NCI-H2171 treated with DMSO at 0.1 percent for 48 hours (cell line): Measurements from ENCODE around the gene TNS4.

Experiments
- DNase-seq: peaks from one replicate; lab custom pipeline; 2025; lab: John Stamatoyannopoulos, UW

TNS4 gene

DNA sequence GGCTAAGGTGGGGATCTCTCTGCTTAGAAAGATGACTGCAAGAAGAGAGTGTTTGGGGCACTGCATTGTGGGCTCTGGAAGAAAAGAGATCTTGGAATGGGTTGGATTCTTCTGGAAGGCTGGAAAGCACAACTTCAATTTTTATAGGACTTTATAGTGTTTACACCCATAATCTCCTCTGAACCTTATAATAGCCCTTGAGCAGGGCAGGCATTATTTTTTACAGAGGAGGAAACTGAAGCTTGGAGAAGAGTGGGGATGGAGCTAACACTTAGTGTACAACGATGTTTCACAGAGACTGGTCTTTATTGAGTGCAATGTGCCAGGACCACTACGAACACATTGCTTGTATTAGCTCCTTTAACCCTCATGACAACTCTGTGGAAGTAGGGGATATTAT, 10.4 kb downstream of the TNS4 start:
- DNase-seq: no peak

DNA sequence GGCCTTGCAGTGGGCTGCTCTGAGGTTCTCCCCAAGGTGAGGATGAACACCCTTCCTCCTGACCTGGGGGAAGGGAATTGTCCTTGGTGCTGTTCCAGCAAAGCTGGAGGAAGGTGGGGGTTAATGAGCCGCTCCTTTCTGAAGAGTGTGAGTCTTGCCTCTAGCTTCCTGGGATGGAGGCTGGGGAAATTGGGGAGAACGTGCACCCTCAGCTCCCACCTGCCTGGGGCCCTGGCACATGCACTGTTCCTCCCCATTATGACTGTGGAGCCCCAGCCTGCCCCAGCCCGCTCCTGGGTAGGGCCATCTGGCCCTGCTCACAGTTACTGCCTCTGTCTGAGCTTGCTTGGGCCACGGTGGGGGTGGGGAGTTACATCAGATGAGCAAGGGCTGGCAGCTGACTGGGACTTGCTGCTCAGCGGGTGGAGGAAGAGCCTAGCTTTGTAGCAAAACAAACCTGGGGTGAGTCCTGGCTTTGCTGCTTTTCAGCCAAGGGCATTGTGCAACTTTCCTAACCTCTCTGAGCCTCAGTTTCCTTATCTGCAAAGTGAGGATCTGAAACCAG, 11.1 kb downstream of the TNS4 start:
- DNase-seq: peak; percentile 95

DNA sequence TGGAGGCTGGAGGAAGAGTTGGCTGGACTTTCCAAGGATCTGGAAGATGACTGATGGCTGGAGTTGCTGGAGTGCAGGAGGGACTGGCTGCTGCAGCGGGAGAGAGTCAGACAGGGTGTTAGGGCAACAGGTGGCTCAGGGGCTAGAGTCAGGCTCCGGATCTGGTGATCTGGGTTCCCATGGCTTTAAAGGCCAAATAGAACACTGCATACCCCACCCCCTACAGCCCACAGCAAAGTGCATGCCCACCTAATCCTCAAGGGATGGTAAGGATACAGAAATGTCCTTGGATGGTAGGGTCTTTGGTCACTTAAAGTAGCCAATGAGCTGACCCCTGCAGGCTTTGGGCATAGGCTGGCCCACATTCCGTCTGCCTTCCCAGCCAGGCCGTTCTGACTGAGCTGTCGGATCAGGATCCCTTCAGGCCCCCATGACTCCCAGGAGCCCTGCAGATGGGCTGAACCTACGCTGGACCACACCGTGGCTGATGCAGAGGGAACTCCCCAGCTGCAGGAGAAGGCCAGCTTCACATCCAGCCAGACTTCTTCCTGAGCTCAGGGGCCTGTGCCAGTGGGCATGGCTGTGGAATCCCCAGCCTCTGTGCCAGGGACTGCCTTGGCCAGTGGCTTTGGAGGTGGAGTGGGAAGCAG, 13.9 kb downstream of the TNS4 start:
- DNase-seq: no peak

DNA sequence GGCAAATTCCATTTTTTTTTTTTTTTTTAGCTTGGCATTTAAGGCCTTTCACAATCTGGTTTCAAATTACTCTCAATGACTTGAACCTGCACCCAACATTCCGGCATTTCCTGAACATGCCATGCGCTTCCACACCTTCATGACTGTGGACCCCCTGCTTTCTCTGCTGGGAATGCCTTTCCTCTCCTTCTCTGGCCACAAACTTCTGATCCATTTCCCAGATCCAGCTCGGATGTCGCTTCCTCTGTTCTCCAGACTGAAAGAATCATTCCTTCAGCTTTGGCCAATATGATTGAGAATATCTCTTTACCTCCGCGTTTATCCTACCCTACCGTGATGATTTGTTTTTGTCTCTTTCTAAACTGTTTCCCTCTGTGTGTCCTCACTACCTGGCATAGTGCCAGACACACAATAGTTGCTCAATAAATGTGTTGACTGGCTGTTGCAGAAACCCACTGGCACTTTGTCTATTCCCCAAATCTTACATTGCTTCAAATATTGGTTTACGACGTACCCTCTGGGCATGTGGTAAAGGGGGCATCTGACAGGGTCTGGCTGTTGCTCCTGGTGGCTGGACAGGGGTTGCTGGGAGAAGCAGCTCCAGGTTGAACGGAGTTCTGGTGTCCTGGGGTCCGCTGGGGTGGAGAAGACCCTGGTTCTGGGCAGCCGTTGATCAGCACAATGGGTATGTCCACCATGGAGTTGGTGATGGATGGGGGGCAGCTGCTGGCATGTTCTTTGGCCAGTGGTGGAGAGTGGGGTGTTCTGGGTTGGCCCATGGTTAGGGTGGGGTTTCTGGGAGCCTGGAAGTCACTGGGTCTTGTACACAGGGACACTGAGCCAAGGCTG, 14.7 kb downstream of the TNS4 start:
- no peak for DNase-seq

DNA sequence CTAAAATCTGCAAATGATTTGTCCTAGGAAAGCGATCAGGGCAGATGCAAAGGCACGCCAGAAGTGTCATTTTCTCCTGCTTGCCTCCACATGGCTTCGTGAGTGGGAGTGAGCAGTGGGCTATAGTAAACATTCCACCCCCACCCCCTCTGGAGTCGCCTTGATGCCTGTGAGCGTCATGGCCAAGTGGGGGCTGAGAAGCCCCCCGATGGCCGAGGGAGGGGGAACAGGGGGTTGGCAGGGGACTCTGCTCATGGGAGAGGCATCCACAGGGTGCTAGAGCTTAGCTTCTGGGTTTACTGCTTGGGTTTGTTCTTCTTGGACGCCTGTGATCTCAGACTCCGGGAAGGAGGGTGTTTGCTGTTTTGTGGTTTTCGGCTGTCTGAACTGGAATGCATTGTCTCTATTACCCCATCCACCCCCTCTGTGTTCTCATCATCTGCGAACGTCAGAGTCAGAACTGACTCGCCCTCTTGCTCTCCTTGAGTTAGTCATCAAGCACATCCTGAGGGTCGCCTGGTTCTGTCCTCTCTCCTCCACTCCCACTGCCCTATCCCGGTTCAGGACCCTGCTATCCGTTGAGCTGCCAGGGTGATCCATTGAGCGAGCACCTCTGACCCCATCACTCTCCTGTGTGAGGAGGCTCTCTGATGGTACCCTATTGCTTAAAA, 15.4 kb downstream of the TNS4 start:
- no peak for DNase-seq

DNA sequence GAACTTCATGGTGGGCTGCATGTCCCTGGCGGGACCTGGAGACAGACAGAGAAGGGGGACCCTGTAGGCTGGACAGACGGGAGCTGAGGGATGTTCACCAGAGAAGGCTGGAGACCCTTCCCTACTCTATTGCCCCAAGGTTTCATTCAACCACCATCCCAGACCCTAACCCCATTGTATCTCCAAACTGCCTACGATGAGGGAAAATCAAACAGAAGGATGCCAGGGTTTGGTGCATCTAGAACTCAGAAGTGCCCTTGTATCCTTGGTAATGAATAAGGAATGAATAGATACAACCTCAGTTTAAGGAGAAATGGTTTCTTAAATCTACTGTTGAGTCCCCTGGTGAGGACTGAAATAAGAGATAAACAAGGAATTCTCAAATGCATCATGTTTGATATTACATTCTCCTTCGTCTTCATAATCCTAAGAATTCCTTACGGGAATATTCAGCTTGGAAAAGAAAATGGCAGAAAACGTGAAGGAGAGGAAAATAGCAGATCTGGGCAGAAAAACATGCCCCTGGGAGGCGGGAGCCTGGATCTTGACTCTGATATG, 16.4 kb downstream of the TNS4 start:
- no peak for DNase-seq

DNA sequence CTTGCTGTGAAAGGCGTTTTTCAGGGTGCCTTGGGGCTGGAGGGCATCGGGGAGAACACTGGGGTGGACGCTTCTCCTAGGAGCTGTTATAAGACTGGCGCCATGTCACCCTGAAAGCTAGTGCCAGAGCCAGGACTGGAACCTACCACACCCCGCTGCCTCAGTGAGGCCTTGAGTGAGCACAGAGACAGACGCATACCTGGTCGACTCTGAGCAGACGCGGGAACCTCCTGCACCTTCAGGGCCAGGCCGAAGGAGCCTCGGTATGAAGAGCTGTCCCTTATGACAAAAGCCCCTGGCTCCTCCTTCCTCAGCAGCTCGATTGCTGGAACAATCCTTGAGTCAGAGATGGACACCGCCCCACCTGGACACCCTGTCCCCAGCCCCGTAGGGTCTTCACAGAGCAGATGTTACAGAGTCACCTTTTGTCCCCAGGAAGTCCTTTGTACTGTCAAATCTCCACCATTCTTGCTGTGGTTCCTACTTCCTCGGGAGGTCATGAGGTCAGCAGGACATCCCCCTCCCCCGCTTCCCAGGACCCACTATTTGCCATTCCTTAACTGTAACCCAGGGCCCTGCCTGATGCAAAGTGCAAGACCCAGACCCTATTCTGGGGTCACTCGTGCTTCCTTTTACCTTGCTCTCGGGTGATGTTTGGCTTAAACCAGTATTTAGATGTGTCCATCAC, 17.0 kb downstream of the TNS4 start:
- no peak for DNase-seq

DNA sequence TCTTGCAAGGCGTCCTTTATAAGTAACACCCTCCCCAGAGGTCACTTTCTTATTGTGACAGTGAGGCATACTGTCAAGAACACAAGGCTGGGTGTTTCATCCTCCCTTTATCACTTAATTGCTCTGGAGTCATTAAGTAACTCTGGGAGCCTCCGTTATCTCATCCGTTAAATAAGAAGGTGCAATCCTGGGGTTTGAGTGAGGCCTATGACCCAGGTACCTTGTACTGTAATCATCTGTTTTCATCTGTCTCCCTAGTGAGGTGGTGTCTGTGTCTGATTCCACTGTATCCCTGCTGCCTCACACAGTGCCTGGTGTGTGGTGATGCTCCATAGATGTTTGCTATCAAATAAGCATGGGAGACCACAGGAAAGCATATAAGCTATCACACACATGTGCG, 17.7 kb downstream of the TNS4 start:
- DNase-seq: no peak

DNA sequence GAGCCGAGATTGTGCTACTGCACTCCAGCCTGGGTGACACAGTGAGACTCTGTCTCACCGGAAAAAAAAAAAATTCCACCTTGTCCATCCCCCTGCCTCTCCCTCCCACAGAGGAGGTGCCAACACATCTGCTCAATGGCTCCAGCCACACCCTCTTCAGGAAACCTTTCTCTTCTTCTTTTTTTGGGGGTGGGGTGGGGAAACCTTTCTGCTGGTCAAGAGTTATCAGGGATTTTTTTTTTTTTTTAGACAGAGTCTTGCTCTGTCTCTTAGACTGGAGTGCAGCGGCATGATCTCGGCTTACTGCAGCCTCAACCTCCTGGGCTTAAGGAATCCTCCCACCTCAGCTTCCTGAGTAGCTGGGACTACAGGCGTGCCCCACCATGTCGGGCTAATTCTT, 18.7 kb downstream of the TNS4 start:
- no peak for DNase-seq

DNA sequence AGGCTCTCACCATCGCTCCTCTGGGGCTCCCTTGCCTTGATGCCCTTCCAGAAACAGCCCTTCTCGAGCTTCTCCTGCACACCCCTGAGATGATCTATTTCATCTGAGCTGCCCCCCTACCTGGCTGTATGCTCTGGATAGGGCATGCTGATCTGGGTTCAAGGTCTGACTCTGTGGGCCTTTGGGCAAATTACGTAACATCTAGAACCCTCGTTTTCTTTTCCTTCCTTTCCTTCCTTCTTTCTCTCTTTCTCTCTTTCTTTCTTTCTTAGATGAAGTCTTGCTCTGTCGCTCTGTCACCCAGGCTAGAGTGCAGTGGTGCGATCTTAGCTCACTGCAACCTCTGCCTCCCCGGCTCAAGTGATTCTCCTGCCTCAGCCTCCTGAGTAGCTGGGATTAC, 20.3 kb downstream of the TNS4 start:
- no peak for DNase-seq

DNA sequence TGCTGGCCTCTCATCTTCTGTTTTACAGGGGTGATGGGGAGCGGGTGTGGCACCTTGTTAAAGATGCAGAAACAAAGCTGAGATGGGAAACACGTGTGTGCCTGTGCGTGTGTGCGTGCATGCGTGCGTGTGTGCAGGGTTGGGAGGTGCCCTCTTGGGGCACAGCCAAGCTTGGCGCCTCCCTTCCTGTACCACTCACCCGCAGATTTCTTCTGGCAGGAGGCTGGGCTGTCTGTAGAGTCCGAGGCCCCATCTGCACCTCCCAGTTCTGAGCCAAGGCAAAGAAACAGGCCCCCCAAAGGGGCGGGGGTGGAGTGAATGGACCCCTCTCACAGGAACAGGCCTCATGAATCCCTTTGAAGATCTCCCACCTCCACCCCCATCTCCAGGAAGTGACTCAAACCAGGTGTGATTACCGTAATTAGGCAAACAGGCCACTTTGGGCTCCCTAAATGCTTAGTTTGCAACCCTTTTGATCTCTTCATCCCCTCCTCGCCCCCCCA, 20.9 kb downstream of the TNS4 start:
- peak; percentile 42 for DNase-seq

DNA sequence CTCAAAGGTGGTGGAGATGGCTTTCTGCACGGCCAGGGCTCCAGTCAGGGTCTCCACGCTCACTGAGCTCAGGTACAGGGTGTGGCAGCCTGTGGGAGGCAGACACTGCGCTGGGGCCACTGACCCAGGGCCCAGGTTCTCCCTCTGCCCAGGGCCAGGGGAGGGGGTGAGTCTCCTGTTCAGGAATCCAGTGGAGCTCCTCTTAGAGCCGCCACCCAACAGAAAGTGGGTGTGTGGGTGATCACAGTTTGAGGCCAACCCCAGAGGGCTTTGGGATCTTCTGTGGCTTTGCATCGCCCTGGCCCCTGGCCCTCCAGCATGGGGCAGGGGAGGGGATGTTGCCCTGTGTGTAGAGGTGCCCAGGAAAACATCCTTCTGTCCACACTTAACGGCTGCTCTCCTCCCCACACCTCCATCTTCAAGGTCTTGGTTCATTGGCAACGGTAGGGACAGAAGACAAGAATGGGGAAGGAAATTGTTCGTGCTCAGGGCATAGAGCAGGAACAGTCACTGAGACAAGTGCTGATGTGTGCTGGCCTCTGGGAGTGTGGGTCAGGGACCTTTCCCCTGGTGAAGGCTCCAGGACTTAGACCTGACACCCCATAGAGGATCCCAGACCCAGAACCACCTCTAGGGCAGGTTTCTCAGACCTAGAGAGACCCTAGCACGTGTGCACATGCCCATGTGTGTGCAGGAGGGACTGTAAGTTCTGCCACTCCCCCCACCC, 21.5 kb downstream of the TNS4 start:
- no peak for DNase-seq

DNA sequence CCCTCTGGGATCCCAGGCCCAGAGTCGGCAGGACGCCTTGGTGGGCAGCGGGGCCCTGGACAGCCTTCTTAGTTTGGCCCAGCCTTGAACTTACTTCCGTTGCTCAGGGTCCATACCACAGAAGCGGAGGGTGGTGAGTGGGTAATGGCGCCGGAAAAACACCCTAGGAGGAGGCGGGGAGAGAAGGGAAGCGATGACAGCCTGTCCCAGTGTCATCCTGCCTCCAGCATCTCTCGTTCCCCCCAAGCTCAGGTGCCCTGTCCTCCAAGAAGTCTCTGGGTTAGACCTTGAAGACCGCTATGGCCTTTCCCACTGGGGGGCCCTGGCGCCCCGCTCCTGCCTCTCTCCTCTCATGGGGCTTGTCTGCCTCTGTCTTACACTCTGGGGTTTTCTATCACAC, 22.9 kb downstream of the TNS4 start:
- no peak for DNase-seq

DNA sequence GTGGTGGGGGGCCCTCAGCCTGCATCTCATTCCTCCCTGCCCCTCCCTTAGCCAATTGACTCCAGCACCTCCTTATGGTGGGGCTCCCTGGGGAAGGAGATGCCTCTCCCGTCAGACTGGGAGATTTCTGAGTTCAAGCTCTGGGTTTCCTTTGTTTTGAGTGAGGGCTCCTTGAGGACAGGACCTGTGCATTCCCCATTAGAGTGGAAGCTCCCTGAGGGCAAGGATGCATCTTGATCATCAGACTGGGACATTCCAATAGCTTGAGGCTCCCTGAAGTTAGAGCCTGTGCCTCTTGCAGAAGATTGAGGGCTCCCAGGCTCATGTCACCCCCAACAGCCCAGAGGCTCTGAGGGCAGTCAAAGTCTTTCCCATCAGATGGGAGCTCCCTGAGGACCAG, 23.6 kb downstream of the TNS4 start:
- DNase-seq: no peak

DNA sequence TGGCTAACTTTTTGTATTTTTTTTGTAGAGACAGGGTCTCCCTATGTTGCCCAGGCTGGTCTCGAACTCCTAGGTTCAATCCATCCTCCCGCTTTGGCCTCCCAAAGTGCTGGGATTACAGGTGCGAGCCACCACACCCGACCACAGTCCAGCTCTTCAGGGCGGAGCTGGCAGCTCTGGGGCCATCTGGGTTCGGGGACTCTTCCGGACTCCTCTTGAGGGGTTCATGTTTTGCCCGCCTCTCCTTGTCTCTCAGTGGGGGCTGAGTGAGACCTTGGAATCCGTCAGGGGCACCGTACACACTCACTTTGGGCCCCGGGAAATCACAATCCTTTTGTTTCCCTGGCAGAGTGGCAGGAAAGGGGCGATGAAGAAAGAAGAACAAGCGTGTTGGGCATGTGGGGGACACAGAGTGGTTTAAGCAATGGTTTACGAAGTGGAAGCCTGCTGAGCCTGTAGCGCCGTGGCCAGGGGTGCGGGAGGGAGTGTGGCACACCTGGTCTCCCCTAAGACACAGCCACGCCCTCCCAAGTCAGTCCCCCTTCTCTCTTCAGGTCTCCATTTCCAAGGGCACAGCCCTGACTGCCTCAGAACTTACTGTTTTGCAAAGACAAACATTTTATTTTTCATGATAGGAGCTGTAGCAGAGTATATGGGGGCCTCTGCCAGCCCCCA, 26.1 kb downstream of the TNS4 start:
- no peak for DNase-seq

DNA sequence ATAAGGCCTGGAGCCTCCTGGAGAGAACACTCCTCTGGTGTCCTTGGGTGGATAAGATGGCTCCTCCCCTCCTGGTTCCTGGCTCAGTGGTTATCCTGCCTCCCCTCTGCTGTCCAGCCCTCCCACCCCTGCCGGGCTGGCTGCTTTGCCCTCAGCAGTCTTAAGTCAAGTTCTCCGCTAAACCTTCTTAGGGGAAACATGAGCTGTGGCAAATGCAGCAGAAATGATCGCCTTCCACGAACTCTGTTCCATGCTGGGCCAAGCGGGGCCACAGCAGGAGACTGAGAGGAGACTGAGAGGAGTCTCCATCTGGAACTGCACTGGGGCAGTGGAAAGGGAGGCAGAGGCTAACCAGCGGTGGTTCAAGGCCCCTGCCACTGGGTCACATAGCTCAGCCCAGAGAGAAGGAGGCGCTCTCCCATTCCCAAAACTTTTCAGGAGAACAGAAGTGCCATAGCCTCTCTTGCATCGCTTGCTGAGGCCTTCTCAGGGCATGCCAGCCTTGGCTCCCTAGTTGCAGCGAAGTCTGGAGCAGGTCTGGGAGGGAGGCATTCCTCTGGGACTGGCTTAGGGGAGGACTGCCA, 26.9 kb downstream of the TNS4 start:
- no peak for DNase-seq

DNA sequence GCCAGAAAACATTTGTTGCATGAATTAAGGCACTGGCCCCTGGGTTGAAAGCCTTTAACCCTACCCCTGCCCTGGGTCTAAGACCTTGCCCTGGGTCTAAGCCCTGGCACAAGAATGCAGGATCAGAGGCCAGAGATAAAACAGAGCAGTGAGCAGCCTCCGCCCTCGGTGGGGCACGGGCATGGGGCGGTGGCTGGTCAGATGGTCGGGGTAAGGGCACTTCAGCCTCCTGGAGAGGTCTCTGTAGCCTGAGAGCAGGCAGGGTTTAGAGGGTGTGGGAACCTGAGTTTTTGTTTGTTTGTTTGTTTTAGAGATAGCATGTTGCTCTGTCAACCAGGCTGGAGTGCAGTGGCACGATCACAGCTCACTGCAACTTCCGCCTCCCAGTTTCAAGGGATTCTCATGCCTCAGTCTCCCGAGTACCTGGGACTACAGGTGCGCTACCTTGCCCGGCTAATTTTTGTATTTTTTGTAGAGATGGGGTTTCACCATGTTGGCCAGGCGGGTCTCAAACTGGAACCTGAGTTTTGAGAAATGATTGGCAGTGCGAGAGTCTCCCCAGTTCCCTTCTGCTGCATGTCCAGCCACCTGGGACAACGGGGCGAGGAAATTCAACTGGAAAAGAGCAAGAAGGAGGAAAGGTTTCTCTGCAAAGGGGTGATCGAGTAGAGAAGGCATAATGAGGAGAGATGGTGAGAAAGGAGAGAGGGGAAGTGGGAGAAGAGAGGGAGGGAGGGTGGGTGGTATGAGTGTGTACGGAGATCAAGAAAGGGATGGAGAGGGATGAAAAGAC, 27.7 kb downstream of the TNS4 start:
- no peak for DNase-seq

DNA sequence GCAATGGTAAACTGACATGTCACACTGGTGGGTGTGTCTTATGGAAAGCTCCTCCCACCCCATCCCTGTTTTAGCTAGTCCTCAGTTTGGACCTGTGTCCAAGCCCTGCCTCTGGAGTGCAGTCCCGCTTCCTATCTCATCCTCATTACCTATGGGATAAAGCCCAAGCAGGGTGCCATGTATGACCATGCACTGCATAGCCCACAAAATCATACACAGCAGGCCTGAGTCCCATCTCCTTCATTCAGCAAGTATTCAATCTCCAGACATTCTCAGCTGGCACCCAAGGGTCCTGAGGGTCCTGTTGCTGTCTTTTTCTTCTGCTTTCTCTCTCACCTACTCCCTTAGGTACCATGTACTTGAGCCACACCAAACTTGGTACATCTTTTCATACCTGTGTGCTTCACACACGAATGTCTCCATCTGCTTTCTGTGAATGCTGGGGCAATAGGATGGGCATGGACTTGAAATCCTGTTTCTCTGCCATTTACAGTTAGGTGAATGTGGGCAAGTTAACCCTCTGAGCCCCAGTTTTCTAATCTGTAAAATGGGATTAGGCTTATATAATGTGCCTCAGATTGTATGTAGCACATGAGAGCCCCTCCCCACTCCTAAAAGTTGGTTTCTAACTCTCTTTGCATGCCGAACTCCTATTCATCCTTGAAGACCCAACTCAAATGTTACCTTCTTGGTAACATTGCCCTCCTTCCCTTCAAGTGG, 28.5 kb downstream of the TNS4 start:
- DNase-seq: no peak
